HUES64 (cell line): ENCODE measurements around the gene PSTPIP1.

Experiments used
- H3K27ac ChIP-seq: 2 replicates; pipeline ENCODE4 v1.7.0; 2013; ENCODE audit warnings: low read depth, low read length, inconsistent platforms
- H3K27me3 ChIP-seq: 2 replicates; pipeline ENCODE4 v1.6.1; 2013; ENCODE audit warnings: mild to moderate bottlenecking, low read length; ENCODE audit not compliant: insufficient read depth
- H3K36me3 ChIP-seq: 2 replicates; pipeline ENCODE4 v1.6.1; 2013; ENCODE audit warnings: mild to moderate bottlenecking, low read length; ENCODE audit not compliant: insufficient read depth
- H3K4me1 ChIP-seq: 2 replicates; pipeline ENCODE4 v1.6.1; 2013; ENCODE audit warnings: mild to moderate bottlenecking, low read length, moderate library complexity; ENCODE audit not compliant: insufficient read depth
- H3K4me3 ChIP-seq: 2 replicates; pipeline ENCODE4 v1.5.1; 2013; ENCODE audit warnings: mild to moderate bottlenecking, low read length, moderate library complexity
- H3K9ac ChIP-seq: 2 replicates; pipeline ENCODE4 v1.6.1; 2013; ENCODE audit warnings: mild to moderate bottlenecking, low read depth, low read length
- H3K9me3 ChIP-seq: 2 replicates; pipeline ENCODE4 v1.6.1; 2013; ENCODE audit warnings: low read depth, low read length; ENCODE audit not compliant: insufficient read depth
- WGBS: fragments of 150-250, 120-280 bp; methylation state at CpG from one replicate; pipeline ENCODE4 v1.1.7; 2013; ENCODE audit warnings: missing lambda C conversion rate; 5-methylcytosine and 5-hydroxymethylcytosine counted together

Gene PSTPIP1

DNA sequence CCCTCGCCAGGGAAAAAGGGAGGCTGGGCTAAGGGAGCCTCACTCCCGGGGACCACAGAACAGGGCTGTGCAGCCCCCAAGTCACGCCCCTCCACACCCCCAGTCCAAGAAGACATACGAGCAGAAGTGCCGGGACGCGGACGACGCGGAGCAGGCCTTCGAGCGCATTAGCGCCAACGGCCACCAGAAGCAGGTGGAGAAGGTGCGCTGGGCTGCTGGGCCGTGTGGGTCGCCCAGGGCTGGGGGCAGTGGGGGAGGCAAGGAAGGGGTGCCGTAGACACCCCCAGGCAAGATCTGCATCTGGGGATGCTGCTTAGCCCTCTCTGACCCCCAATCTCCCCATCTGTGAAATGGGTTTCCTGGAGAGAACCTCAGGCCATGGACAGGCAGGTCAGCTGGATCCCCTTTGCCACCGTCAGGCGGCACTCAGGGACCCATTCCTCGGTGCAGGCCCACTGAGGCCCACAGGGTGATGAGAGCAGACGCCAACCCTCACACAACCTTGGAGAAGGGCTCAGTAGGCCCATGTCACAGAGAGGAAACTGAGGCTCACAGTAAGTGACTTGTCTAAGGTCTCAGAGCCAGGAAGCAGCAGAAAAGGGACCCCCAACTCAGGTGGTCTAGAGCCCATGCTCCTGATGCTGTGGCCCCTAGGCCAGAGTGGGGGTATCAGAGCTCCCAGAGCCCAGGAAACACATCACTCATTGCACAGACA is 33.7 kb downstream of the PSTPIP1 start:
- WGBS = 90% methylated on average over 22 of the region's 22 CpGs
- Histone ChIP-seq H3K9me3 (no peaks in the 10 kb centered on the region), H3K4me1 (no peaks in the 10 kb centered on the region; the same call in 1 of the 2 replicates), H3K27ac (no peak overlapping the region), H3K27me3 (no peaks in the 10 kb centered on the region), H3K36me3 (no peaks in the 10 kb centered on the region), H3K4me3 (peak overlapping the region; percentile 45; the same call in 1 of the 2 replicates), H3K9ac (no peak overlapping the region)

DNA sequence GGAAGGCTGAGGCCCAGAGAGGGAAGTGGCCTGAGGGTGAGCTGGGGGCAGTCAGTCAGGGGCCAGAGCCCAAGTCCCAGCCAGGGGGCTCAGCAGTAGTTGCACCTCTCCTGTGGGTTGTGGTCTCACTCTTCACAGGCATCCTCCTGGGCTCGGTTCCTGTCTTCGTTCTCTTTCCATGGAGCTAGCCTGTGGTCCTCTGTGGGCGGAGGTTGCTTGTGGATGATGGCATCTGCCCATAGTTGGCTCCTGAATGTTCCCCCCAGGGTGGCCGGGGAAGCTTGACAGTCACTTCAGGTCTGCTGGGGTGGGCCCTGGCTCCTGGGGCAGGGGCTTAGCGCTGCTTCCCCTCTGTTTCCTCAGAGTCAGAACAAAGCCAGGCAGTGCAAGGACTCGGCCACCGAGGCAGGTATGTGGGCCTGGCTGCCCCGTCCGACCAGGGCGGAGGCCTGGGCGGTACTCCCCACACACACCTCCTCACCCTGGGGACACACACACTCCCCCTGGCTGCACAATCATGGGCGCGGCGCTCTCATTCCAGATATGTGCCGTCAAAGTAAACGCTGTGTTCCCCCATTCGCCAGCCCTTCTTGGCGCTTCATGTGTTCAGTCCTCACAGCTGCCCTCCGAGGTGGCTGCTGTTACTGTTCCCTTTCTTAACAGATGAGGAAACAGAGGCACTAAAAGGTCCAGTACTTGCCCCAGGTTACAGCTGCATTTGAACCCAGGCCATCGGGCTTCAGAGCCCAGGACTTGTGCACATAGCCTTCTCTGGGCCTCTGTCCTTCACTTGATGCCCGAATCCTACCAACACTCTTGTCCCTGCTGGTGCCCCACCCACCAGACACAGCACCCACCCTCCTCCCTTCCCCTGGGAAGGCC is 34.5 kb downstream of the PSTPIP1 start:
- H3K4me3 ChIP-seq = no peak overlapping the region
- 89% methylated on average over 21 of the region's 21 CpGs for WGBS
- H3K36me3 ChIP-seq = no peaks in the 10 kb centered on the region
- no peaks in the 10 kb centered on the region; the same call in 1 of the 2 replicates for H3K4me1 ChIP-seq
- H3K9ac ChIP-seq = no peak overlapping the region
- no peaks in the 10 kb centered on the region for H3K9me3 ChIP-seq
- H3K27me3 ChIP-seq = no peaks in the 10 kb centered on the region
- no peak overlapping the region for H3K27ac ChIP-seq

DNA sequence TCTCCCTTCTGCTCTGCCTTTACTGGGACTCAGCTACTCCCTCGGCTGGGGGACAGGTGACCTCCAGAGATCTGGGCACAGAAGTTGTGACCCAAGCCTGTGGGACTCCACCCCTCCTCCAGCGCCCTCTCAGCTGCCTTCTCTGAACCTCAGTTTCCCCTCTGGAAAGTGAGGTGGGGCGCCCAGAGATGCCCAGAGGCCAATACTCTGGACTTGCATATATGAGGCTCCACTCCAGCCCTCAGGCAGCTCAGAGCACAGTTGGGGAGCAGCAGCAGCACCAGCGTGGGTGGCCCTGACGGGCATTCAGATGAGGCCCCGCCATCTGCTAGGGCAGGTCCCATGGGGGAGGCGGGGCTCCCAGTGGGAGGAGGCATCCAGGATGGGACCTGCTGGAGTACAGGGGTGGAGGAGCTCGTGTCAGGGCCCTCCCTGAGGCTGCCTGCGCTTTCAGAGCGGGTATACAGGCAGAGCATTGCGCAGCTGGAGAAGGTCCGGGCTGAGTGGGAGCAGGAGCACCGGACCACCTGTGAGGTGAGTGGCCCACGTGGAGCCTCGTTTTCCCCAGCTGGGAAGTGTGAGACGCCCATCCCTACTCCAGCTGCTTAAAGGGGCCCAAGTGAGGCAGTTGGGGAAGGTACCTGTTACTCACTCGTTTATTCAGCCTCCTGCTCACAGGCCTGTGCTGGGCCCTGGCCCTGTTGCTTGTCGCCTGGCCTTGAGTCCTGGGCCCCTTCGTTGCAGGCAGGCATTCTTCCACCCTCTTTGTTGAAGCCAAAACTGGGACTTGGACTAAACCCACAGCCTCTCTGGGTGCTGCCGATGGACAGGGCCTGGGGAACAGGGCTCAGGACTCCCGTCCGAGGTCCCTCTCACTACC is 35.4 kb downstream of the PSTPIP1 start:
- H3K9ac ChIP-seq = no peak overlapping the region
- H3K27me3 ChIP-seq = no peaks in the 10 kb centered on the region
- WGBS = 75% methylated on average over 22 of the region's 22 CpGs
- no peak overlapping the region for H3K27ac ChIP-seq
- no peak overlapping the region for H3K4me3 ChIP-seq
- H3K9me3 ChIP-seq = no peaks in the 10 kb centered on the region
- no peaks in the 10 kb centered on the region for H3K36me3 ChIP-seq
- no peaks in the 10 kb centered on the region; the same call in 1 of the 2 replicates for H3K4me1 ChIP-seq

DNA sequence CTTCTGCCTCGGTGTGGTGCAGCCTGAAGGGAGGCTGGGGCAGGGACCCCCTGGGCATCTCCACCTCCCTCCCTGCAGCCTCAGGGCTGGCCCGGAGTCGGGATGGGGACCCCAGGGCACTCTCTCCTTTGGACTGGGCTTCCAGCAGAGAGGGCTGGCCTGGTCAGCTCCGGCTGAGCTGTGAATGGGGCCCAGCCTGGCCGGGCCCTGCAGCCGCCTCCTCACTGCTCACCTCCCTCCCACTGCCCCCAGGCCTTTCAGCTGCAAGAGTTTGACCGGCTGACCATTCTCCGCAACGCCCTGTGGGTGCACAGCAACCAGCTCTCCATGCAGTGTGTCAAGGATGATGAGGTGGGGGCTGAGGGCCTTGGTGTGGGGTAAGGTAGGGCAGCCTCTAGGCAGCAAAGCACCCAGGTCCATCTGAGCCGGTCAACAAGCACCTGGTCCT is 36.0 kb downstream of the PSTPIP1 start:
- Histone ChIP-seq H3K4me3 (no peak overlapping the region), H3K9ac (no peak overlapping the region), H3K4me1 (no peaks in the 10 kb centered on the region; the same call in 1 of the 2 replicates), H3K36me3 (no peaks in the 10 kb centered on the region), H3K9me3 (no peaks in the 10 kb centered on the region), H3K27me3 (no peaks in the 10 kb centered on the region), H3K27ac (no peak overlapping the region)
- 82% methylated on average over 10 of the region's 10 CpGs for WGBS

DNA sequence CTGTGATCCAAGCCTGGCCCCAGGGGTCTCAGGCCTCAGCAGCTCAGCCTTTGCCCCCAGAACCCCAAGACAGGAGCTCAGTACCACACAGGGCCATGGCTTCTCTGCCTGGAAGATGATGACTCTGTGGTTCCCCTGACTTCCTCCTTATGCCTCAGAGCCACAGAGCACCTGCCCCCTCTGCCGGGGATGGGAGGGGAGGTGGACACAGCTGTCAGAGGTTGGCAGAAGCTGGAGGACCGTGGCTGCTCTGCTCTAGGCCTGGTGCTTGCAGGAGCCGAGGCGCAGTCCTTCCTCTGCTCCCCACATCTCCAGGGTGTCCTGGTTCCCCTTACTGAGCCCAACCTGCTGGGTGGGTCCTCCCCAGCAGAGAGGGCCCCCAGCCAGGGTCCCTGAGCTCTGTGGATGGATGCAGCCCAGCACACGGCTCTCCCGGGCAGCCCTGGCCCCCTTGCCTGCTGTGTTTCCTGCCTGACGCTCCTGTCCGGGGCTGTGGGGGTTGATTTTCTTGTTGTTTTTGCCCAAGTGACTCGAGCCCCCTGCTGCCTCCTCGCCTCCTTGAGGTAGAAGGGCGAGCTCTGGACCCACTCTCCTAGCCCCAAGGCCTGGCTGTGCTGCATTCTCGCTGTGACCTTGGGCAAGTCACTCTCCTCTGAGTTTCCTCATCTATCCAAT is 36.6 kb downstream of the PSTPIP1 start:
- Histone ChIP-seq H3K4me1 (no peaks in the 10 kb centered on the region; the same call in 1 of the 2 replicates), H3K27ac (no peak overlapping the region), H3K9ac (no peak overlapping the region), H3K27me3 (no peaks in the 10 kb centered on the region), H3K36me3 (no peaks in the 10 kb centered on the region), H3K4me3 (no peak overlapping the region), H3K9me3 (no peaks in the 10 kb centered on the region)
- 87% methylated on average over 12 of the region's 12 CpGs for WGBS

DNA sequence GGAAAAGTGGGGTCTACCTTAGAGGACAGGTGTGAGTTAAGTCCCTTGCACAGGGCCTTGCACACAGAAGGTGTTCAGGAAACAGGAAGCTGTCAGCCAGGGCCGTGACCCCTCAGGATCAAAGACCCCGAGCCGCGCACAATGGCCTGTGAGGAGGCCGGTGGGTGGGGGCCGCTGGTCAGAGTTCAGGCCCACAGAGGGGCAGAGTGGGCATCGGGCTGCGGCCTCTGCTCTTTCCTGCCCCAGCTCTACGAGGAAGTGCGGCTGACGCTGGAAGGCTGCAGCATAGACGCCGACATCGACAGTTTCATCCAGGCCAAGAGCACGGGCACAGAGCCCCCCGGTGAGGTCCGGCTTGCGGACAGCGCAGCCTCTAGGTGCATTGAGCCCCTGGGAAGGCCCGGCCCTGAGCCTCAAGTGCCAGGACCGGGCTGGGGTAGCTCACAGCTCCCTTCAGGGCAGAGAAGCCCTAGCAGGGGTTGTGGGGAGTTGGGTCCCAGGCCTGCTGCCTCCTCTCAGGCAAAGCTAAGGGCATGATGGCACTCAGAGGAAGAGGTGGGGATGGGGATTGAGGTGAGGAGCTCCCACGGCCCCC is 37.2 kb downstream of the PSTPIP1 start:
- Histone ChIP-seq H3K27me3 (no peaks in the 10 kb centered on the region), H3K9me3 (no peaks in the 10 kb centered on the region), H3K4me1 (no peaks in the 10 kb centered on the region; the same call in 1 of the 2 replicates), H3K36me3 (no peaks in the 10 kb centered on the region), H3K4me3 (no peak overlapping the region), H3K27ac (no peak overlapping the region), H3K9ac (no peak overlapping the region; the same call in 1 of the 2 replicates)
- WGBS = 91% methylated on average over 22 of the region's 22 CpGs

DNA sequence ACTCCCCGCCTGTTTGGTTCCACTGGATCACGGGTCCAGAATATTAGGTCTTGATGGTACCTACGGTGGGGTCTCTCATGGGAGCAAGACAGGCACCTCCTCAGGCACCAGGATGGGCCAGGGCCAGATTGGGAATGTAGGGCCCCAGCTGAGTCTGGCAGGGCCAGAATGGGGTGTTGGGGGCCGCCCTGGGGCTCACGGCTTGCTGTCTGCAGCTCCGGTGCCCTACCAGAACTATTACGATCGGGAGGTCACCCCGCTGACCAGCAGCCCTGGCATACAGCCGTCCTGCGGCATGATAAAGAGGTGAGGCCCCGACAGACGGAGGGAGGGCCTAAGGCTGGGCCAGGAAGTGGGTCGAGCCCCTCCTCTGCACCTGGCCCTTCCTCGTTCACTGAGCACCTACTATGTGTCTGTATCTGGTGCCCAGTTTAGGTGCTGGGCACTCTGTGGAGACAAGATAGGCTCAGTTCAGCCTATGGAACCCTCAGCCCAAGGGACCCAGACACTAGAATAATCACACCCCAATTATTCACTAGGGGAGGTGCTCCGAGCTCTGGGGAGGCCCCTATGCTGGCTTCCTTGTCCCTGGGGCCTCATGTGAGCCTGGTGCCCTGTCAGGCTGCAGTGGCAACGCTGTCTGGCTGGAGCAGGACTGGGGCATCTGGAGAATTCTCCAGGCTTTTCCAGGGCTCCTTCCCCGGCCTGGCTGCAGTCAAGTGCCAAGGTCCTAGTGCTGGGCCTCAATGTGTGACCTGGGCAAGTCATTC is 37.9 kb downstream of the PSTPIP1 start:
- Histone ChIP-seq H3K9me3 (no peaks in the 10 kb centered on the region), H3K36me3 (no peaks in the 10 kb centered on the region), H3K9ac (no peak overlapping the region), H3K27ac (no peak overlapping the region), H3K27me3 (no peaks in the 10 kb centered on the region), H3K4me3 (no peak overlapping the region), H3K4me1 (no peaks in the 10 kb centered on the region; the same call in 1 of the 2 replicates)
- WGBS = 90% methylated on average over 18 of the region's 18 CpGs

DNA sequence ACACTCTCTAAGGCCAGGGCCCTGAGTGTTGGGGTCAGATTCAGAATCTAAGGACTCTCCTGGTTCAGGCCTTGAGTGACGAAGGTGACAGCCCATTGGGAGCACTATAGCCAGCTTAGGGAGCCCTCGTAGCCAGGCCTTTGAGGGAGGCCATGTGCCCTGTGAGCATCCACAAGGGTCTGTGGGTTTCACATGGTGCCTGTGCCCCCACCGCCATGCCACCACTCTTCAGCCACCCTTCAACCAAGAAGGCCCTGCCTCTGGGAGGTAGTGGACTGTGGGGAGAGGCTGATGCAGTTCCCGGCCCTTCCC is 38.4 kb downstream of the PSTPIP1 start:
- H3K9me3 ChIP-seq = no peaks in the 10 kb centered on the region
- 95% methylated on average over 4 of the region's 4 CpGs for WGBS

DNA sequence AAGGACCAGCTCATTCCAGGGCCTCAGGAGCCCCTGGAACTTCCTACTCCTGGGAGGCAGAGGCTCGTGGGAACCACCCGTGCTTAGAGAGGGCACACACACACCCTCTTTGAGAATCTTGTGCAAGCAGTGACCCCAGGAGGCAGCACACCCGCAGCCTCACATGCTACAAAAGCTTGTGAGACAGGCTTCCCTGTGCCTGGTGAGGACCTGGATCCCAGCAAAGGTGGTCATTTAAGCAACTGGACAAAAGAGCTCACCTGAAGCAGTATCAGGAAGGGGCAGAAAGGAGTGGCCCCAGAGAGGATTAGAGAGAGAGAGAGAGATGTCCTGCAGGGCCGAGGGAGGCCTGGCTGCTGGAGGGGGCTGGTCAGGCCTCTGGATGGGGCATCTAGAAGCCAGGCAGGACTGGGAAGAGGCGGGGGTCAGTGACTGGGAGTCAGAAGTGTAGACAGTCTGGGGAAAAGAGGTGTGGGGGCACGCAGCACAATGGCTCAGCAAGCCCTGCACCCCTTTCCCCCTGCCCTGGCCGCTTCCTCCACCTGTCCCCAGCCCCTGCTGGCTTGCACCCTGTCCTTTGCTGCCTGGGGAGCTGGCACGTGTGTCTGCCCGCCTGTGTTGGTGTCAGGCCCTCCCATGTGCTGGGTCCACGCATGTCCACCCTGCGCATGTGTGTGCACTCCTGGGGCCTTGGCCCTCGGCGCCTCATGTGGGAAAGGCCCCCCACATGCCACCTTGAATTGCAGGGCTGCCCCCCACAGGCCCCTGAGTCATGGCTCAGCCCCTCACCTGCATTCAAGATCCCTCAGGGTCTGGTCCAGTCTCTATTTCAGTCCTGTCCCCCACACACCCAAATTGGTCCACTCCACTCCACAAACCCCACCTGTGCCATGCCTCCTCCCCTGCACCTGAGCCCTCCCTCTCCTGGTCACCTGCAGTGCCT is 39.1 kb downstream of the PSTPIP1 start:
- WGBS = 83% methylated on average over 13 of the region's 13 CpGs
- Histone ChIP-seq H3K9ac (no peak overlapping the region), H3K4me3 (no peak overlapping the region), H3K9me3 (no peaks in the 10 kb centered on the region), H3K27me3 (no peaks in the 10 kb centered on the region), H3K36me3 (no peaks in the 10 kb centered on the region), H3K4me1 (no peaks in the 10 kb centered on the region; the same call in 1 of the 2 replicates), H3K27ac (no peak overlapping the region)

More for the DNA sequence above, 38.4 kb downstream of the PSTPIP1 start:
- Histone ChIP-seq H3K4me3 (no peak overlapping the region), H3K9ac (no peak overlapping the region), H3K4me1 (no peaks in the 10 kb centered on the region; the same call in 1 of the 2 replicates), H3K27me3 (no peaks in the 10 kb centered on the region), H3K27ac (no peak overlapping the region), H3K36me3 (no peaks in the 10 kb centered on the region)
